T-cell (primary cell): ENCODE measurements around the gene FAM171A1. TPM values are rescaled to one million over a fixed set of nuclear protein-coding genes. Genes with fewer than 3 reads are reported as not detected.

Experiments
- ATAC-seq, 4 experiments: fragments of 200-7000 bp in 3 of 4; fragments of 150-1000 bp in 1 of 4; cut with Tn5 transposase; replicated peaks in 1 of 4; 1 replicate in 3 of 4; 2 replicates in 1 of 4; pipeline ENCODE4 v1.10.0; 2021; ENCODE audit warnings: moderate library complexity in 3 of 4, mild to moderate bottlenecking in 2 of 4, moderate number of reproducible peaks in 1 of 4
- CTCF ChIA-PET, 2 donors: fragments of 300-600 bp; sonication (Branson Sonifier 250); formaldehyde crosslinking; loops; one replicate each; lab custom pipeline; 2022; ENCODE audit warnings: antibody characterized with exemption in 2 of 2; lab: Charles Lee
- POLR2A ChIA-PET, 2 donors: fragments of 300-600 bp; sonication (Branson Sonifier 250); formaldehyde crosslinking; loops; one replicate each; lab custom pipeline; 2022; ENCODE audit warnings: antibody characterized with exemption in 2 of 2; lab: Charles Lee
- DNase-seq, 35 experiments: peaks; one replicate each; pipeline versions ENCODE4 v3.0.0 to v3.0.0-alpha.2; 2013 to 2023
- H3K27ac ChIP-seq: one replicate; pipeline ENCODE4 v1.5.1; 2013; ENCODE audit warnings: low read length
- H3K27me3 ChIP-seq, 2 experiments: replicated peaks in 1 of 2; 1 replicate in 1 of 2; 2 replicates in 1 of 2; pipeline versions ENCODE4 v1.6.1 to v1.7.0; 2013; ENCODE audit warnings: low read length in 1 of 2, mixed read lengths in 1 of 2; ENCODE audit not compliant: control insufficient read depth in 2 of 2, insufficient read depth in 2 of 2; ENCODE audit errors: extremely low read depth in 1 of 2
- H3K36me3 ChIP-seq, 2 donors: 1 replicate in 1 of 2; 2 replicates in 1 of 2; pipeline versions ENCODE4 v1.6.1 to v1.7.0; 2013; ENCODE audit warnings: low read length in 1 of 2; ENCODE audit not compliant: control insufficient read depth in 2 of 2, insufficient read depth in 1 of 2; ENCODE audit errors: extremely low read depth in 1 of 2
- H3K4me1 ChIP-seq, 2 experiments: 1 replicate in 1 of 2; 2 replicates in 1 of 2; pipeline versions ENCODE4 v1.6.1 to v1.7.0; 2013; ENCODE audit warnings: low read length in 2 of 2, mixed read lengths in 1 of 2; ENCODE audit not compliant: insufficient read depth in 2 of 2, control insufficient read depth in 1 of 2; ENCODE audit errors: extremely low read depth in 1 of 2
- H3K4me3 ChIP-seq, 2 donors: 1 replicate in 1 of 2; 2 replicates in 1 of 2; pipeline versions ENCODE4 v1.5.1 to v1.7.0; 2013; ENCODE audit warnings: mild to moderate bottlenecking in 2 of 2, low read length in 1 of 2, moderate library complexity in 1 of 2; ENCODE audit not compliant: control insufficient read depth in 1 of 2; ENCODE audit errors: extremely low read depth in 1 of 2
- H3K9me3 ChIP-seq: 2 replicates; pipeline ENCODE4 v1.7.0; 2013
- H3K27ac Mint-ChIP-seq, 2 donors: one replicate each; pipeline ENCODE4 v1.8.0; 2020 to 2021; ENCODE audit warnings: mild to moderate bottlenecking in 2 of 2, mixed read lengths in 2 of 2
- H3K27me3 Mint-ChIP-seq, 2 donors: one replicate each; pipeline ENCODE4 v1.8.0; 2021 to 2022; ENCODE audit warnings: mixed read lengths in 2 of 2
- H3K36me3 Mint-ChIP-seq: one replicate; pipeline ENCODE4 v1.8.0; 2021; ENCODE audit warnings: mixed read lengths
- H3K4me1 Mint-ChIP-seq, 3 donors: one replicate each; pipeline ENCODE4 v1.8.0; 2020 to 2022; ENCODE audit warnings: mixed read lengths in 3 of 3, mild to moderate bottlenecking in 1 of 3
- H3K4me3 Mint-ChIP-seq, 3 donors: one replicate each; pipeline ENCODE4 v1.8.0; 2020 to 2022; ENCODE audit warnings: mild to moderate bottlenecking in 3 of 3, mixed read lengths in 3 of 3, moderate library complexity in 3 of 3
- H3K9me3 Mint-ChIP-seq, 3 donors: one replicate each; pipeline ENCODE4 v1.8.0; 2020 to 2022; ENCODE audit warnings: mixed read lengths in 3 of 3
- WGBS: methylation state at CpG from one replicate; pipeline ENCODE4 v1.1.5; 2013; ENCODE audit warnings: missing lambda C conversion rate; ENCODE audit not compliant: insufficient coverage; 5-methylcytosine and 5-hydroxymethylcytosine counted together
- total RNA-seq, 35 experiments: library from RNA in 6 of 35; stranded (reverse) in 6 of 35; fragments of 120-200 nt in 1 of 35; gene quantifications; one replicate each; pipeline versions ENCODE4 v1.2.1 to v1.2.4 and lab custom pipeline; 2013 to 2026

Gene FAM171A1
- total RNA-seq, 5 donors from 2014 or later (not counting 1 experiment from before 2014, with no cell fraction given): 4.6 to 8.6 (median 7.2) TPM

GRCh38 chr10:15265558-15265957 lies 105.5 kb downstream of the FAM171A1 start:
- peaks cover 0 to 2% of the 10 kb centered on the region in 2 donors for H3K27me3 Mint-ChIP-seq
- ATAC-seq (no peak), DNase-seq (no peak)
- H3K27ac Mint-ChIP-seq: no peak overlapping the region
- no peak overlapping the region for H3K27ac ChIP-seq
- H3K36me3 Mint-ChIP-seq: peaks cover 8% of the 10 kb centered on the region
- peaks cover 0 to 8% (median 0%) of the 10 kb centered on the region in 3 donors for H3K9me3 Mint-ChIP-seq
- peaks cover 0 to 20% of the 10 kb centered on the region in 2 experiments for H3K27me3 ChIP-seq
- 92% methylated on average over 1 of the region's 2 CpGs for WGBS
- H3K36me3 ChIP-seq: no peaks in the 10 kb centered on the region
- ChIA-PET CTCF (interaction anchor here in 1 of 2 donors (1.2 kb wide), 1 partner anchor 54 kb away, joined by 4 read pairs; no protein-coding TSS in a partner anchor), POLR2A (interaction anchor here in 1 of 2 donors (0.5 kb wide), 1 partner anchor 78 kb away, joined by 4 read pairs; no protein-coding TSS in a partner anchor)
- no peak overlapping the region for H3K4me3 Mint-ChIP-seq
- no peaks in the 10 kb centered on the region for H3K9me3 ChIP-seq
- H3K4me3 ChIP-seq: no peak overlapping the region
- no peaks in the 10 kb centered on the region for H3K4me1 Mint-ChIP-seq
- H3K4me1 ChIP-seq: no peaks in the 10 kb centered on the region

- Mint-ChIP-seq H3K36me3 (peaks cover 8% of the 10 kb centered on the region), H3K27me3 (peaks cover 0 to 2% of the 10 kb centered on the region in 2 donors), H3K4me3 (no peak overlapping the region), H3K4me1 (no peaks in the 10 kb centered on the region), H3K27ac (no peak overlapping the region), H3K9me3 (peaks cover 0 to 8% (median 0%) of the 10 kb centered on the region in 3 donors)
- 71% methylated on average over 3 of the region's 7 CpGs for WGBS
- POLR2A ChIA-PET: no interaction called here
- no peaks in the 10 kb centered on the region for H3K9me3 ChIP-seq
- no peaks in the 10 kb centered on the region for H3K4me1 ChIP-seq
- peaks cover 0 to 20% of the 10 kb centered on the region in 2 experiments for H3K27me3 ChIP-seq
- CTCF ChIA-PET: interaction anchor here in 1 of 2 donors (1.0 to 1.2 kb wide), 2 partner anchors 10 to 54 kb away, joined by 3 to 4 read pairs; no protein-coding TSS in a partner anchor
- H3K36me3 ChIP-seq: no peaks in the 10 kb centered on the region
- no peak overlapping the region for H3K4me3 ChIP-seq
- DNase-seq: no peak
- ATAC-seq: no peak
- no peak overlapping the region for H3K27ac ChIP-seq
Measured at GRCh38 chr10:15265056-15265455, 106.0 kb downstream of the FAM171A1 start.

GRCh38 chr10:15263657-15264323 lies 107.3 kb downstream of the FAM171A1 start:
- H3K9me3 ChIP-seq: no peaks in the 10 kb centered on the region
- peaks cover 0 to 20% of the 10 kb centered on the region in 2 experiments for H3K27me3 ChIP-seq
- no peak overlapping the region for H3K27ac Mint-ChIP-seq
- POLR2A ChIA-PET: interaction anchor here in 1 of 2 donors (0.6 kb wide), 1 partner anchor 16 kb away, joined by 3 read pairs; no protein-coding TSS in a partner anchor
- ATAC-seq (no peak), DNase-seq (no peak)
- H3K4me3 Mint-ChIP-seq: no peak overlapping the region
- no peaks in the 10 kb centered on the region for H3K36me3 Mint-ChIP-seq
- H3K36me3 ChIP-seq: no peaks in the 10 kb centered on the region
- H3K4me3 ChIP-seq: no peak overlapping the region
- H3K4me1 ChIP-seq: no peaks in the 10 kb centered on the region
- WGBS: 91% methylated on average over 7 of the region's 8 CpGs
- no peaks in the 10 kb centered on the region for H3K9me3 Mint-ChIP-seq
- peaks cover 0 to 2% of the 10 kb centered on the region in 2 donors for H3K27me3 Mint-ChIP-seq
- CTCF ChIA-PET: interaction anchor here in 1 of 2 donors (1.0 kb wide), 1 partner anchor 8 kb away, joined by 3 read pairs; no protein-coding TSS in a partner anchor
- no peak overlapping the region for H3K27ac ChIP-seq
- no peaks in the 10 kb centered on the region for H3K4me1 Mint-ChIP-seq

- peak in 1 of 35 experiments; percentile 25 for DNase-seq
- Mint-ChIP-seq H3K27ac (no peak overlapping the region), H3K4me1 (no peaks in the 10 kb centered on the region), H3K4me3 (no peak overlapping the region), H3K27me3 (no peaks in the 10 kb centered on the region), H3K36me3 (no peaks in the 10 kb centered on the region), H3K9me3 (no peaks in the 10 kb centered on the region)
- Histone ChIP-seq H3K36me3 (no peaks in the 10 kb centered on the region), H3K9me3 (no peaks in the 10 kb centered on the region), H3K4me3 (no peak overlapping the region), H3K27me3 (peaks cover 0 to 23% of the 10 kb centered on the region in 2 experiments), H3K4me1 (no peaks in the 10 kb centered on the region), H3K27ac (no peak overlapping the region)
- ChIA-PET POLR2A (no interaction called here), CTCF (interaction anchor here in 1 of 2 donors (1.0 kb wide), 1 partner anchor 12 kb away, joined by 3 read pairs; no protein-coding TSS in a partner anchor)
- ATAC-seq: peak in 1 of 4 experiments; percentile 54
- 68% methylated on average over 10 of the region's 10 CpGs for WGBS
Measured at GRCh38 chr10:15262036-15262713, 108.9 kb downstream of the FAM171A1 start.

- DNase-seq (no peak), ATAC-seq (no peak)
- WGBS: 100% methylated on average over 1 of the region's 2 CpGs
- H3K4me3 ChIP-seq: no peak overlapping the region
- ChIA-PET CTCF (no interaction called here), POLR2A (no interaction called here)
- H3K27me3 Mint-ChIP-seq: no peaks in the 10 kb centered on the region
- H3K9me3 Mint-ChIP-seq: no peaks in the 10 kb centered on the region
- H3K36me3 Mint-ChIP-seq: no peaks in the 10 kb centered on the region
- no peak overlapping the region for H3K27ac Mint-ChIP-seq
- H3K4me1 Mint-ChIP-seq: peaks cover 12 to 13% (median 12%) of the 10 kb centered on the region in 3 donors
- no peak overlapping the region for H3K27ac ChIP-seq
- H3K36me3 ChIP-seq: no peaks in the 10 kb centered on the region
- no peak overlapping the region for H3K4me3 Mint-ChIP-seq
- H3K4me1 ChIP-seq: peaks cover 2 to 12% of the 10 kb centered on the region in 2 experiments
- H3K9me3 ChIP-seq: no peaks in the 10 kb centered on the region
- peaks cover 0 to 18% of the 10 kb centered on the region in 2 experiments for H3K27me3 ChIP-seq
Measured at GRCh38 chr10:15259136-15259535, 112.0 kb downstream of the FAM171A1 start.

GRCh38 chr10:15258255-15258654 lies 112.8 kb downstream of the FAM171A1 start:
- Mint-ChIP-seq H3K4me3 (no peak overlapping the region), H3K9me3 (no peaks in the 10 kb centered on the region), H3K36me3 (no peaks in the 10 kb centered on the region), H3K27me3 (no peaks in the 10 kb centered on the region), H3K4me1 (peaks cover 21 to 22% (median 21%) of the 10 kb centered on the region in 3 donors), H3K27ac (no peak overlapping the region)
- no peaks in the 10 kb centered on the region for H3K36me3 ChIP-seq
- ChIA-PET CTCF (no interaction called here), POLR2A (no interaction called here)
- H3K4me1 ChIP-seq: peaks cover 2 to 18% of the 10 kb centered on the region in 2 experiments
- no peak overlapping the region for H3K4me3 ChIP-seq
- peaks cover 0 to 14% of the 10 kb centered on the region in 2 experiments for H3K27me3 ChIP-seq
- H3K9me3 ChIP-seq: no peaks in the 10 kb centered on the region
- WGBS: 80% methylated on average over 5 of the region's 6 CpGs
- DNase-seq (no peak), ATAC-seq (no peak)
- H3K27ac ChIP-seq: no peak overlapping the region
